Measurements from ENCODE around the gene TOM1L2.

The TOM1L2 gene

DNA sequence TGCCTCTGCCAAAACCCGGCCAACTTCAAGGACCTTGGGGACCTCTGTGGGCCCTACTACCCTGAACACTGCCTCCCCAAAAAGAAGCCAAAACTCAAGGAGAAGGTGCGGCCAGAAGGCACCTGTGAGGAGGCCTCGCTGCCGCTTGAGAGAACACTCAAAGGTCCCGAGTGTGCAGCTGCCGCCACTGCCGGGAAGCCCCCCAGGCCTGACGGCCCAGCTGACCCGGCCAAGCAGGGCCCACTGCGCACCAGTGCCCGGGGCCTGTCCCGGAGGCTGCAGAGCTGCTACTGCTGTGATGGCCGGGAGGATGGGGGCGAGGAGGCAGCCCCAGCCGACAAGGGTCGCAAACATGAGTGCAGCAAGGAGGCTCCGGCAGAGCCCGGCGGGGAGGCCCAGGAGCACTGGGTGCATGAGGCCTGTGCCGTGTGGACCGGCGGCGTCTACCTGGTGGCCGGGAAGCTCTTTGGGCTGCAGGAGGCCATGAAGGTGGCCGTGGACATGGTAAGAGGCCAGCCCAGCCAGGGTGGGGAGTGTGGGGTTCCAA lies 174.1 kb downstream of the TOM1L2 start:
- no peak for DNase-seq

DNA sequence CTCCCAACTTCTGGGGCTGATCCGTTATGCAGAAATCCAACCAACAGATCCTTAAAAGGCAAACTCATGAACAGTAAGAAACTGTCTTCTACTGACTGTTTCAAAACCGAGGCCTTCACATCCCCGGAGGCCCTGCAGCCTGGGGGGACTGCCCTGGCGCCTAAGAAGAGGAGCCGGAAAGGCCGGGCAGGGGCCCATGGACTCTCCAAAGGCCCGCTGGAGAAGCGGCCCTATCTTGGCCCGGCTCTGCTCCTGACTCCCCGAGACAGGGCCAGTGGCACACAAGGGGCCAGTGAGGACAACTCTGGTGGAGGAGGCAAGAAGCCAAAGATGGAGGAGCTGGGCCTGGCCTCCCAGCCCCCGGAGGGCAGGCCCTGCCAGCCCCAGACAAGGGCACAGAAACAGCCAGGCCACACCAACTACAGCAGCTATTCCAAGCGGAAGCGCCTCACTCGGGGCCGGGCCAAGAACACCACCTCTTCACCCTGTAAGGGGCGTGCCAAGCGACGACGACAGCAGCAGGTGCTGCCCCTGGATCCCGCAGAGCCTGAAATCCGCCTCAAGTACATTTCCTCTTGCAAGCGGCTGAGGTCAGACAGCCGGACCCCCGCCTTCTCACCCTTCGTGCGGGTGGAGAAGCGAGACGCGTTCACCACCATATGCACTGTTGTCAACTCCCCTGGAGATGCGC lies 174.9 kb downstream of the TOM1L2 start:
- no peak for DNase-seq

DNA sequence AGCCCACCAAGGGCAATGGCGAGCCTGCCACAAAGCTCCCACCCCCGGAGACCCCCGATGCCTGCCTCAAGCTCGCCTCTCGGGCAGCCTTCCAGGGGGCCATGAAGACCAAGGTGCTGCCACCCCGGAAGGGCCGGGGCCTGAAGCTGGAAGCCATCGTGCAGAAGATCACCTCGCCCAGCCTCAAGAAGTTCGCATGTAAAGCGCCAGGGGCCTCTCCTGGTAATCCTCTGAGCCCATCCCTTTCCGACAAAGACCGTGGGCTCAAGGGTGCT lies 175.5 kb downstream of the TOM1L2 start:
- no peak for DNase-seq

DNA sequence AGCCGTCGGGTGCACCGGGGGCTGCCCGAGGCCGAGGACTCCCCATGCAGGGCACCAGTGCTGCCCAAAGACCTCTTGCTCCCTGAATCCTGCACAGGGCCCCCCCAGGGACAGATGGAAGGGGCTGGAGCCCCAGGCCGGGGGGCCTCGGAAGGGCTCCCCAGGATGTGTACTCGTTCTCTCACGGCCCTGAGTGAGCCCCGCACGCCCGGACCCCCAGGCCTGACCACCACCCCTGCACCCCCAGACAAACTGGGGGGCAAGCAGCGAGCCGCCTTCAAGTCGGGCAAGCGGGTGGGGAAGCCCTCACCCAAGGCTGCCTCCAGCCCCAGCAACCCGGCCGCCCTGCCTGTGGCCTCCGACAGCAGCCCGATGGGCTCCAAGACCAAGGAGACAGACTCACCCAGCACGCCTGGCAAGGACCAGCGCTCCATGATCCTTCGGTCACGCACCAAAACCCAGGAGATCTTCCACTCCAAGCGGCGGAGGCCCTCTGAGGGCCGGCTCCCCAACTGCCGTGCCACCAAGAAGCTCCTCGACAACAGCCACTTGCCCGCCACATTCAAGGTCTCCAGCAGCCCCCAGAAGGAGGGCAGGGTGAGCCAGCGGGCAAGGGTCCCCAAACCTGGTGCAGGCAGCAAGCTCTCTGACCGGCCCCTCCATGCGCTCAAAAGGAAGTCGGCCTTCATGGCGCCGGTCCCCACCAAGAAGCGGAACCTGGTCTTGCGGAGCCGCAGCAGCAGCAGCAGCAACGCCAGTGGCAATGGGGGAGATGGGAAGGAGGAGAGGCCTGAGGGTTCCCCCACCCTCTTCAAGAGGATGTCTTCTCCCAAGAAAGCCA lies 176.0 kb downstream of the TOM1L2 start:
- DNase-seq, result no peak

DNA sequence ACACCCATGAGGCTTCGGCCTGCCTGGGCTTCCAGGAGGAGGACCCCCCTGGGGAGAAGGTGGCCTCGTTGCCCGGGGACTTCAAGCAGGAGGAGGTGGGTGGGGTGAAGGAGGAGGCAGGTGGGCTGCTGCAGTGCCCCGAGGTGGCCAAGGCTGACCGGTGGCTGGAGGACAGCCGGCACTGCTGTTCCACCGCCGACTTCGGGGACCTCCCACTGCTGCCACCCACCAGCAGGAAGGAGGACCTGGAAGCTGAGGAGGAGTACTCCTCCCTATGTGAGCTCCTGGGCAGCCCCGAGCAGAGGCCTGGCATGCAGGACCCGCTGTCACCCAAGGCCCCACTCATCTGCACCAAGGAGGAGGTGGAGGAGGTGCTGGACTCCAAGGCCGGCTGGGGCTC lies 176.9 kb downstream of the TOM1L2 start:
- no peak for DNase-seq

DNA sequence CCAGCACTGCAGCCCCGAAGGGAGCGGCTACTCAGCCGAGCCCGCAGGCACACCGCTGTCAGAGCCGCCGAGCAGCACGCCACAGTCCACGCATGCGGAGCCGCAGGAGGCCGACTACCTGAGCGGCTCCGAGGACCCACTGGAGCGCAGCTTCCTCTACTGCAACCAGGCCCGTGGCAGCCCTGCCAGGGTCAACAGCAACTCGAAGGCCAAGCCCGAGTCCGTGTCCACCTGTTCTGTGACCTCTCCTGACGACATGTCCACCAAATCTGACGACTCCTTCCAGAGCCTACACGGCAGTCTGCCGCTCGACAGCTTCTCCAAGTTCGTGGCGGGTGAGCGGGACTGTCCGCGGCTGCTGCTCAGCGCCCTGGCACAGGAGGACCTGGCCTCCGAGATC lies 177.8 kb downstream of the TOM1L2 start:
- DNase-seq, result no peak
